Inflammatory macrophage treated with lipopolysaccharide for 1 hour (primary cell): ENCODE data around the gene MALL.
A peak's percentile ranks its signal among the peaks of the same experiment; 100 is the strongest.
"Not testable (repeated sequence)": the region's sequence is repeated elsewhere in the genome, so short reads cannot be mapped to it uniquely, and the experiment has no call there.

Experiments
- DNase-seq, 2 donors: peaks; one replicate each; pipeline ENCODE4 v3.0.0-alpha.2; 2020 to 2022

The MALL gene

GRCh38 chr2:110120171-110121051, 4.8 kb upstream of the MALL start:
- no peak for DNase-seq

DNA sequence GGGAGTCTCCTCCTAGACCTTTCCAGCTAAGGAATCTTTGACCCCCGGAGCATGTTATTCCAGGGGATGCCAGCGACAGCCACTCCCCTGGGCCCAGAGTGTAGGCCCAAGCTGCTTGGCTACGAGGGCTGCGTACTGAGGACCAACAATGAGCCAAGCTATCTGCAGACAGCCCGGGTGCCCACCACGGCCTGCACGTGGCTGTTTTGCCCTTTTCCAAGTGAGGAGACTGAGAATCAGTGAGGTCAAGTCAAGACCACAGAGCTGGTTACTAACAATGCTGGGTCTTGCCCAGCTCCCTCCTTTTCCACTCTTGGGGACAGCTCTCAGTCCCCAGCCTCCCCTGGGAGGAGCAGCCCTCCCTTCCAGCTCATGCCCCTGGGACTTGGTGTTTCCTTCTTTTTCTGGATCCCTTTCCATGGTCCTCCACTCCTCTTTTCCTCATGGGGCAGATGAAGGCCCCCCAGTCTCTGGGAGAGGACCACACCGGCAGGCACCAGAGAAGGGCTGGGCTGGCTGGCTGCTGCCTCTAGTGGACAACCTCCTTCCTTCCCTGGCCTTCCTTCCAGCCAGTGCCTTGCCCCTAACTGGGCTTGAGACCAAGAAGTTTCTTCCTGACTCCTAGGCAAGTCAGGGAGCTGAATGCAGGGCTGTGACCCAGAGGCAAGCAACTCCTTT, 550 bp upstream of the MALL start:
- no peak for DNase-seq

- DNase-seq: no peak
Observed at GRCh38 chr2:110114831-110115255, 779 bp downstream of the MALL start.

DNA sequence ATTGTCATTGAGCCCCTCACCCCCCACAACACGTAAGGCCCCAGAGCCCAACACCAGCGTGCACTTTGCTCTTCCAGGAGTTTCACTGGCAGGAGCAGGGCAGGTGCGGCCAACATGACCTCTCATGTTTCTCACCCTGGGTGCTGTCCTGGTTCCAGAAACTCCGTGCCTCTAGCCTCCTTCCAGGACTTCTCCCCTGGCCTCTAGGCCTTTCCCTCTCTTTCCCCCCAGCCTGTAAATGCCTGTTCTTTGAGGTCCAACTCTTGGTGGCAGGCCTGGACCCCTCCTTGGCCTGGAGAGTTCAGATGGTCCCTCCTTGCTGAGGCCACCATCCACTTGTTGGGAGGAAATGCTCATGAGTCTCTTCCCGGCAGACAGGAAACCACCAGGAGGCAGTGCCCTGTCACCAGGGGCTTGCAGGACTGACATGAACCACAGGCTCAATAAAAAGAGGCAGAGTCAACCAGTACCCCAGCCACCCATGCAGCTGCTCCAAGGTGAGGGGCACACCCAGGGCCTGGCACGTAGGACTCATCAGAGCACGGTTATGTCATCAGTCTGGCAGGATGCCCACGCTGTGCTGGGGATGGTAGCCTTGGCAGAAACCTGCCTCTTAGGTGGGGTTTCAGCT, 1.5 kb downstream of the MALL start:
- DNase-seq: no peak

GRCh38 chr2:110108291-110108690, 7.3 kb downstream of the MALL start:
- DNase-seq: not testable (repeated sequence)

DNA sequence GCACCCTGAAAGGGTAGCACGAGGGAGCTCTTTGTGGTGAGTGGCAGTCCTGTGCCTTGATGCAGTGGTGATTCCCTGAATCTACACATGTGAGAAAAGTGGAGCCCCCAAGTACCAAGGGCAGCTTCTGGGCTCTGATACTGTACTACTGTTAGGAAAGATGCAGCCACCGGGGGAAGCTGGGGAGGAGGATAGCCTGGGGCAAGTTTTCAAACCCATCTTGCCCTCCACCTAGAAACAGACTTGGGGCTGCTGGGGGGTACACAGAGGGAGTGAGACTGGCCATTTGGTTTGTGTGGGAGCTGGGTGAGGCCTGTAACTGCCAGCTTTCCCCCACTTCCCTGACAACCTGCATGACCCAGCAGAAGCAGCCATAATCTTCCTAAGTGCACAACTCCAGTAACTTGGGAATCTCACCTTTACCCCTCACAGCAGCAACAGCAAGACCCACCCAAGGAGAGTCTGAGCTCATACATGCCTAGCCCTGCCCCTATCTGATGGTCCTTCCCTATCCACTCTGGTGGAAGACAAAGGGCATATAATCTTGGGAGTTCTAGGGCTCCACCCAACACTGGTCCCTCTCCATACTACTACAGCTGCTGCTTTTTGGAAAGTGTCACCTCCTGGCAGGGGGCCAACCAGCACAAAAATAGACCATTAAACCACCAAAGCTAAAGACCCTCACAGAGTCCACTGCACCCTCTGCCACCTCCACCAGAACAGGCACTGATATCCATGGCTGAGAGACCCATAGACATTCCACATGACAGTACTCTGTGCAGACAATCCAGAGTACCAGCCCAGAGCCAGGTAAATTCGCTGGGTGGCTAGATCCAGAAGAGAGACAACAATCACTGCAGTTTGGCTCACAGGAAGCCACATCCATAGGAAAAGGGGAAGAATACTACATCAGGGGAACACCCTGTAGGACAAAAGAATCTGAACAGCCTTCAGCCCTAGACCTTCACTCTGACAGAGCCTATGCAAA, 8.2 kb downstream of the MALL start:
- DNase-seq: no peak

- no peak for DNase-seq
Observed at GRCh38 chr2:110106642-110107041, 9.0 kb downstream of the MALL start.

DNA sequence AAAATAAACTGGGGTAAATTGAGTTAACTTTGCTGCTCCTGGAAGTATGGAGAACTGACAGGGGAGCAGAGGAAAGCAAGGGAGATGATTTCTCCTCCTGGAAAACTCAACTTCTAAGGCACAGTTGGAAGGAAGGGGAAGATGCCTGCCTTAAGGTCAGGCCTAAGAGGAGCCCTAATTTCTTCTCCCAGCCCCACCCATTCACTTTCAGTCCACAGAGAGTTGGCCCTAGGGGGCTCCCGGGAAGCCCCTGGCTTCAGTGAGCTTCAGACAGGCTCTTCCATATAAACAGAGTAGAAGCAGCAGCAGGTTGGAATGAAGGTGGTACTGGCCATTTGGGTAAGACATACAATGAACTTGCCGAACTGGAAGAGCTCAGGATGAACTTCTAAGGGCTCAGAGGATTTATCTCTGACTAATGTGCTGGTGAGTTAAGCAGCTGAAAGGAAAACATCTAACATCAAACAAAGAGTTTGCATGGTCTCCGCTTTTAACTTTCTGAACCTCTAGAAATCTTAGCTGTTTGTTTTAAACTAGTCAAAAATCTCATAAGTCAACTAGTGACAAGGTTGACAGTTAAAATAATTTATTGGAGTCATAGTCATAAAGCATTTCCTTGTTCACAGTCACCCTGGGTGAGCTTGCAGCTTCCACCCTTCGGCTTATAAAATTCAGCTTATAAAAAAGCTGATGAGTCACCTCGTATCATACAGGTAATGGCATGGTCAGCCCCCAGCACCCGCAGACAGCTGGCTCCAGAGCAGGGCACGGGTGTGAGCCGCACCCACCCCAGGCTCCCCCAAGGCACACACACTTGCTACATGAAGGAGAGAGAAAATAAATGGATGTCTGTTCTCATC, 9.8 kb downstream of the MALL start:
- DNase-seq: no peak

DNA sequence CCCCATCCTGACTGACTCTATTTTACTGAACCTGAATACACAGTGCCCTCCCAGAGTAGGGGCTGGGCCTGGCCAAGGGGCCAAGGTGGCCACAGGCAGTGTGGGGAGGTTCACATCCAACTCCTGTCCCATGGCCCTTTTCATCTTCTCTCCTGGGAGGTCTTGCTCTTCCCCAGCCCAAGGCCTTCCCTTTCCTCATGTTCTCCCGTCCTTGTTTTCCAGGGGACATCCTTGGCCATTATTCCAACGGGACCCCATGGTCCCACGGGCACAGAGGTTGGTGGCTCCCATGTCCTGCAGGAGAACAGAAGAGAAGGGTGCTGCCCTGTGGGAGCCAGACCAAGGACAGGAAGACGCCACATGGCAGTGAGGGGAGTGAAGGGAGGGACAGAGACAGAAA, 10.4 kb downstream of the MALL start:
- no peak for DNase-seq

- no peak for DNase-seq
Observed at GRCh38 chr2:110104025-110104771, 11.4 kb downstream of the MALL start.

DNA sequence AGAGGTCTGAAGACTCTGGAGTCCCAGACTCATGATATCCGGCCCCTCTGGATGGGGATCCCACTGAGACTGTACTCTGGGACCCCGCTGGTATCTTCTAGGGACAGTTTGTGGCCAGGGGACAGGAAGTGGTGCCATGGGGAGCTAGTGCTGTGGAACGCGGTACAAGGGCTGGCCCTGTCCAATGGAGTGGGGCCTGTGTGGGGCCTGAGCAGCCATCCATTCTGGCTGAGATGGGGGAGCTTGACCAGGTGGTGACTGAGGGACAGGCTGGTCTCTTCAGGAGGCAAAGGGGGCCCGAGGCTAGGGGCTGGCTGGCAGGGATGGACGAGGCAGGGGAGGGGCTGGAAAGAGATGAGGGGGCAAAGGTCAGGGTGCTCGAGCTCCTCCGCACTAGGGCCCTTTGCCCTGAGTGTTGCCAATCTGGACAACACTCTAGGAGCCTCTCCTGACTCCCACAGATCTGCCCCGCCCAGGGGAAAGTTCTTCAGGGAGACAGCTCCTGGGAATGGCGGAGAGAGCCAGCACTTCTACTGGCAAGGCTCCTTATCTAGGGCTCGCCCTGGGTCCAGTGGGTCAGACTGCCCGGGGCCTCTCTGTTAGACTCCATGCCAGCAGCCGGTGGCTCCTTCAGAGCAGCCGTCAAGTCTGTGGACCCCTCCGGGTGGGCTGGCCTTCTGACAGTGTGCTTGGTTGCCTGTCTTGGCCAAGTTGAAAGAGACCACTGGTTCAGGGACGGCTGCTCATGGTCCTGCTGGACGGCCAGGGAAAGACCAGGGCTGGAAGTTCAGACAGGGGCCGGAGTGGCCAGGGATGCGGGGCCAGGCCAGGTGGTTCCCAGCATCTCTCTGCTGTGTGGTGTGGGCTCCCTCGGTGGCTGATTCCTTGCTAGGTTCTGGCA, 12.3 kb downstream of the MALL start:
- no peak for DNase-seq

DNA sequence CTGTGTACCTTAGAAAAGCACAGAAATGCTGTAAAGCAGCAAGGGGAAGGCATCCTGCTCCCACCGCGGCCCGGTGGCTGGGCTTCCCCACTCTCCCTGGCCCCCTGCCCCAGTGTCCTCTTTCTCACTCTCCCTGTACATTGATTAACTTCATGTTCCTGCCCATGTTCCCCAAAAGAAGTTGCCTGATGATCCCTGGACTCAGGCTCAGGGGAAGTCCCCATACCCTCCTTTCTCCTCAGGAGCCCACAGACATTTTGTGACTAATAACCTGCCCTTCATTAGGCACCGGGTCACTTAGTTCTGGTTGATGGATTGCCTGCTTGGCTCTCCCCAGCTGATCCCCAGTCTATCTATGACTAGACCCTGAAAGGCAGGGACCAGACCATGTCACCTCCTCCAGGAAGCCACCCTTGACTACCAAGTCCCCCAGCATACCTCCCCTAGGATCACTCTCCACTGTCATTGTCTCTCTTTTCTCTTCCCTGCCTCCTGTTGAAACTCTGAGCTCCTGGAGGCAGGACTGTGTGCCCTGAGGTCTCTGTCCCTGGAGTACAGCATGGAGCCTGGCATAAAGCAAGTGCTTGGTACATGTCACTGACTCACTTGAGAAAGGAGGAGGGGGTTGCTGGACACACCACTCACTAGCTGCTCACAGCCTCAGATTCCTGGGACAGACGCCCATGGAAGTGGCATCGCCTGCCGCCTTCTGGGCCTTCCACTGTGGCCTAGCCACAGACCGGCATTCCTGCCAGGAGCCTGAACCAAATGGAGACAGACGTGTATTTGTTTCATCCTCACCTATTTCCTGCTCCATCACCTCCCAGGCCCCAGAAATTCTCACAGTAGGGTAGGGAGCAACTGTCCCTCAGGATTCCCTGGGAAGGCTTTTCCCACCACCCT, 13.5 kb downstream of the MALL start:
- DNase-seq: peak in 1 of 2 donors; percentile 20

- DNase-seq: peak; percentile 51 to 76
Observed at GRCh38 chr2:110101280-110101844, 14.3 kb downstream of the MALL start.

DNA sequence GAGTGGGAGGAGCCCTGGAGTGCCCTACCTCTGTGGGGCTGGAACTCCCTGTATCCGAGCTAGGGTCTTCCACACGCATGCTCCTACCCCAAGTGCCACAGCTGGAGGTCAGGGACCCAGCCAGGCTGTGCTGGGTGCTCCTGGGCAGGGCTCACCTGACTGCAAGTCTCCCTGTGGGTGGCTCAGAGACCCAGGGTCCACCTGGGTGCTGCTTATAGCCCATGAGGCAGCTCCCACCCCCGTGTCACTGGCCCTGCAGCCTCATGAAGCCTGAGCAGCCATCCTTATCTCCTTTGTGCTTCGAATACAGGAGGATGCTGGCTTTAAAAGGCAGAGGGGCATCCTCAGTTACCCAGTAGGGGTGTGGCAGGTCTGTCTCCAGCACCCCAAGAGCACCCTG, 14.7 kb downstream of the MALL start:
- not testable (repeated sequence) for DNase-seq

- no peak for DNase-seq
Observed at GRCh38 chr2:110100480-110100879, 15.1 kb downstream of the MALL start.

DNA sequence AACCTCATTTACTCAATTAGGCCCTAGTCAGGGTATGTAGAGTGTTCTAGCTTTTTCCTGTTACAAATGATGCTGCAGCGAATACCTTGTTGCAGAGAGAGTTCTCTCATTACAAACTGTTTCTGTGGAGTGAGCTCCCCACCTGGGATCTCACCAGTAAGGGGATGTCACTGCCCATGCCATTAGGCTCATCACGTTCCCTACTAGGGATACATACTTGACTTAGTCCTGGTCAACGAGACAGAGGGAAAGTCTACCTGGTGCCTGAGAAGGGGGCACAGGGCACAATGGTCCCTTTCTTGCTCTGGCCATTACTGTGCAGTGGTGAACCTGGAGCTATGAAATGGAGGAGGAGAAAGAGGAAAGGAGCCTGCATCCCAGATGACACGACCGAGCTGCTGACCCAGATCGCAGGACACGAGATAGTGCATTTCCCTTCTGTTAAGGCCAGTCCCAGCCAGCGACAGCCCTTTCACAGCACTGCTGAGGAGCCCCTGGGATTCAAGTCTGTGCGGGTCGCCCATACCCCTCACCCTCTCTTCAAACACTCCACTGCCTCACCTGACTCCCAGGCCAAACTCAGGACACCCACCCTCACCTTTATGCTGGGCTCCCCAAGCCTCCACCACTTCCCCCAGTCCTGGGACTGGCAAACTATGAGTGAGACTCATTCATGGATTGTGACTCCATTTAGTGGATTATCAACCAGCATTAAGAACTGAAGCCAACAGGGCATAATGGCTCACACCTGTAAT, 16.0 kb downstream of the MALL start:
- DNase-seq: no peak

GRCh38 chr2:110099038-110099425, 16.6 kb downstream of the MALL start:
- DNase-seq: no peak
